Measurements from ENCODE around the gene AFF3. TPM values are rescaled to one million over a fixed set of nuclear protein-coding genes. Genes with fewer than 3 reads are reported as not detected.

The AFF3 gene
- total RNA-seq, 2 donors from 2014 or later: 4.7 to 10.6 TPM

DNA sequence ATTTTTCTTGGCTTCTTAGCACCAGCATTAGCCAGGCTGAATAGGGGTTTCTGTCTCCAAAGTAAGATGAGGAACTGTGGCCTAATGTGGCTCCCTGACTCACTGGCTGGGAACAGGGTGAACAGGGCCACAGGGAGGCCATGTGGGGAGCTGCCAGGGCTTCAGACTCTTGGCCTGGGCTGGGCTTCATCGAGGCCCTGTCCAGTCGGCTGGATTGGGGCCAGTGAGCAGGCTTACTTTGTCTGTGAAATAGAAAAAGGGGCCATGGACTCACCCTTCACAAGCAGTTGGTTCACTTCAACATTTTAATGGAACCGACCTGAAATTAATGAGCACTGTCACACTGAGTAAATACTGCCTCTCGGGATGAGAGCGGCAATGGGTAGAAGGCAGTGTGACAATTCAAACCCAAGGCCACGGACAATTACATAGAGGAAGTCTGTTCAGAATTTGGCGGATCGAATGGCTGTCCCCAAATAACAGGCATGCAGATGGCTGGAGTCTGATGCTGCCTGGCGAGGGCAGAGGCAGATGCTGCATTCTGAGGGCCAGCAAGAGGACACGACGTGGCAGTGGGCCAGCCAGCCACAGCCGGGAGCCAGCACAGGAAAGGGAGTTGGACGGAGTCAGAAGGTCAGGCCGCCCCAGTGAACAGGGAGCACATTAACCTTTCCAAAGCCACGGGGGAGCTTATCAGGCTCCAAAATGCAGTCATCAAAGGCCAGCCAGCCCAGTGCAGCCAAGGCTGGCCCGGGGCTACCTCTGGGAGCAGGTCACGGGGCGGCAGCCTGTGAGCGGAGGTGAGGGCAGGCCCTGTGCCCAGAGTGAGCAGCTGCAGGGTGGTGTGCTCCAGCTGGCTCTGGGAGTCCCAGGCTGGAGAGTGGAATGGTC, 506.0 kb downstream of the AFF3 start:
- ATAC-seq (peak; percentile 14), DNase-seq (peak; percentile 33 to 41)
- intact Hi-C loops (cut with DNase I, micrococcal nuclease): no loop called here

DNA sequence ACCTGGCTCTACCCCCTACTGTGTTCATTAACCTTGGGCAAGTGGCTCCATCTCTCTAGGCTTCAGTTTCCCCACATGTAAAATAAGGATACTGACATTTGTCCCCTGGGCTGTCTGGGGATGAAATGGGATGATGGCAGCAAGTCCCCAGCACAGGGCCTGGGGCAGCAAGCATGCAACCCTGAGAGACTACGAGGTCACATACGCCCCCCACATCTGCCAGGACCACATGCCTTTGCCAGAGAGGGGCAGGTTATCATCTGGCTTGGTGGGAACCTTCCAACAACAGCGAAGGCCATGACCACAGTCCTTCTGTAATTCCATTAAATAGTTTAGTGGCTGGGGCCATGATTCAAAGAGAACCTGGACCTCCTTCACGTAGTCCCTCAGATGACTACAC, 506.7 kb downstream of the AFF3 start:
- ATAC-seq: no peak

DNA sequence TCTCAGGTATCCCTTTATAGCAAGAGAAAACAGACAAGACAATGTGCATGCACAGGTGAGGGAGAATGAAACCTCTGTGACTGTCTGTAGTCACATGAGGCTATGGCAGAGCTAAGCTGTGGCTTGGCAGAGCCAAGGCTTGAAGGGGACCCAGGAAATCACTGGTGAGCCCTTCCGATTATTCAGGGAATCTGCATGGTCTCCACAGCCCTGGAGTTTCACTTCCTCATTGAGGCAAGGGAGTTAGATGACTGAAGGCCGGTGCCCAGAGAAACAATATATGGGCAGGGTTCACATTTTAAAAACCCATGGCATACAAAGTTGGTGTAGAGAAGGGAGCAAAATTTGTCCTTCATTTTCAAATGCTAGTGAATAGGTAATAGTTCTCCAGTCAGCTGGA, 508.2 kb downstream of the AFF3 start:
- intact Hi-C loops (cut with DNase I, micrococcal nuclease): no loop called here
- no peak for ATAC-seq

More for the DNA sequence above, 506.7 kb downstream of the AFF3 start:
- intact Hi-C loops (cut with DNase I, micrococcal nuclease): no loop called here
- DNase-seq: no peak

DNA sequence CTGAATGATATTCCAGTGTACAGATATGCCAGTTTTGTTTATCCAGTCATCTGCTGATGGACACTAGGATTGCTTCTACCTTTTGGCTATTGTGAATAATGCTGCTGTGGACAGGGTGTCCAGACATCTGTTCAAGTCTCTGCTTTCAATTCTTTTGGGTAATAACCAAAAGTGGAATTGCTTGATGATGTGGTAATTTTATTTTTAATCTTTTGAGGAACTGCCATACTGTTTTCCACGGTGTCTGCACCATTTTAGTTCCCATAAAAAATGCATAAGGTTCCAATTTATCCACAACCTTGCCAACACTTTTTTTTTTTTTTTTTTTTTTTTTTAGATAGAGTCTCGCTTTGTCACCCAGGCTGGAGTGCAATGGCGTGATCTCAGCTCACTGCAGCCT, 510.7 kb downstream of the AFF3 start:
- DNase-seq: no peak
- ATAC-seq: no peak
- intact Hi-C loops (cut with DNase I, micrococcal nuclease): no loop called here

More for the DNA sequence above, 508.2 kb downstream of the AFF3 start:
- no peak for DNase-seq

DNA sequence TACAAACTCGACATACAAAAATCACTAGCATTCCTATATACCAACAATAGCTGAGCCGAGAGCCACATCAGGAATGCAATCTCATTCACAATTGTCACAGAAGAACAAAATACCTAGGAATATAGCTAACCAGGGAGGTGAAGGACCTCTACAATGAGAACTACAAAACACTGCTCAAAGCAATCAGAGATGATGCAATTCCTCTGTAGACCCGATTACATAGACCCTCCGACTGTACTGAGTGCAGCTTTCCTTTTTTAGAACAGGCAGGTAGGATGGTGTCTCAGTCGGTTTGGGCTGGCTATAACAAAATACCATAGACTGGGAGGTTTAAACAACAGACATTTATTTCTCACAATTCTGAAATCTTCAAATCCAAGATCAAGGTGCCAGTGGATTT, 513.1 kb downstream of the AFF3 start:
- intact Hi-C loops (cut with DNase I, micrococcal nuclease): no loop called here
- no peak for DNase-seq
- ATAC-seq: no peak

DNA sequence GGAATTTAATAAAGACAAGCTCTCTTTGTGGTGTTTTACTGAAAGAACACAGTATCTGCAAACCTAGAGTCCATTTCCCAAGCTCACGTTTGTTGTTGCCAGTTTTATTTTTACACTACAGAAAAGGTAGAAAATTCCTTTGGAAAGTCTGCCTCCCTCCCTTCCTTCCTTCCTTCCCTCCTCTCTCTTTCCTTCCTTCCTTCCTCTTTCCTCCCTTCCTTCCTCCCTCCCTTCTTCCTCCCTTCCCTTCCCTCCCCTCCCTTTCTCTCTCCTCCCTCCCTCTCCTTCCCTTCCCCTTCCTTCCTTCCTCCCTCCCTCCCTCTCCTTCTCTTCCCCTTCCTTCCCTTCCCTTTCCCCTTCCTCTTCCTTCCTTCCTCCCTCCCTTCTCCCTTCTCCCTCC, 516.2 kb downstream of the AFF3 start:
- intact Hi-C loops (cut with DNase I, micrococcal nuclease): no loop called here
- ATAC-seq: no peak
- DNase-seq: no peak

DNA sequence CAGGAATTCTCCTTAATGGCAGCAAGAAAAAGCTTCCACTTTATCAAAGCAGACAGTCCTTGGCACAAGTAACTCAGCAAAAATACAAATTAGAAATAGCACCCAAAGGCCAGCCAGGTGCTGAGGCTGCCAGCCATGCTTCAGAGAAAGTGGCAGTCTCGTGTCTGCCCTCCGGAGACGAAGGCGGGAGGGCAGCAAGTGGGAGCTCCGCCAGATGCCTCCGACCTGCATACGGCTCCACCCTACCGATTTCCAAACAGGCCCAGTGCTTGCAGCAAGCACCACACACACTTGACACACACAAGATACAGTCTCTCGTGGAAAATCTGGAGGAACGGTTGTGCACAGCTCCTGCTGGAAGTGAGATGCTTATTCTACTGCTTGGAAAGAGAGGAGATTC, 517.7 kb downstream of the AFF3 start:
- ATAC-seq (no peak), DNase-seq (no peak)
- intact Hi-C loops (cut with DNase I, micrococcal nuclease): no loop called here

DNA sequence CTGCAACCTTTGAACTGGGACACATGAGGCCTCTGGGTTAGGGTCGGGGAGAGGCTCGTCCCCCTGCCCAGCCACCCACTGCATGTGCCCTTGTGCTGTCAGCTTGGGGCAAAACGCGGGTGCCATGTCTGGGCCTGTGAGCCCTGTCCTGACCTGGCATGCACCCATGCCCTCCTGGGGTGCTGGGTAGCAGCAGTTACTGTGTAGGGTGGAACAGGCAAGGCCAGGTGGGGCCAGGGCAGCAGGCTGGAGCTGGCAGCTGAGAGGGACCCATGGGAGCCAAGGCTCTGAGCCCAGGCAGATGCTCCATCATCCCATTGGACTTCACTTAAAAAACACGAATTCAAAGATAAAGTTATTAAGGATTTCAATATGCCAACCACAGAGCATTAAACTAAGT, 518.8 kb downstream of the AFF3 start:
- ATAC-seq (no peak), DNase-seq (no peak)
- intact Hi-C loops (cut with DNase I, micrococcal nuclease): no loop called here

DNA sequence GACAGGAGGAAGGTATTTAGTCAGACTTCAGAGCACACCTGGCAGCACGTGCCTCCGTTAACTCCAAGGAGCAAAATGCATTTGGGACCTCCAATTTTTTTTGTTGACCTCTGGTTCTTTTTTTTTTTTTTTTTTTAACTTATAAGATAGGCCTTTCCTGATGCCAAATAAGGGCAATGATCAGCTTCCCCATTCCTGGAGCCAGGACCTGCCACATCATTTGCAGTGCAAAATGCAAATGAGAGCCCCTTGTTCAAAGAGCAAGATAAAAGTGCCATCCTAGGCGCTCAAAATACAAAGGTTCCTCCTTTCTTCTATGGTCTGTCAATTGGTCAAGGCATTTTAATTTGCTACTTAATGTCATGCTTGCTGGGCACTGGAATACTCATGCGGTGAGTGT, 519.4 kb downstream of the AFF3 start:
- intact Hi-C loops (cut with DNase I, micrococcal nuclease): no loop called here
- DNase-seq (no peak), ATAC-seq (no peak)

DNA sequence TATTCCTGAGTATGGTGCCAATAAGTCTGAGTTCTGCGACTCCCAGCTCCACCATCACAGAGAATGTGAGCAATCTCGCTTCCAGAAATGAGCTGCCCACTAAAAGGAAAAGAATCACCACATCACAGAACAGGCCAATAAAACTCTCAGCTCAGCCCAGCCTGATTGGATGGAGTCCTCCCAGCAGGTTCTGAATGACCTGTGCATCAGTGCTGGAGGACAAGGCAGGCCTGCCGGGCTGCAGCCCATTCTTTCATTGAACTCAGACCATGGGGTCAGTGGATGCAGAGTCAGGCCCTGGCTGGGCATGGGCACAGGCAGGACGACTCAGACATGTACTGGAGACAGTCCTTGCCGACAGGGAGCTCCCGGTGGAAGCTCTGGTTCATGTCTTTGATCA, 519.9 kb downstream of the AFF3 start:
- intact Hi-C loops (cut with DNase I, micrococcal nuclease): no loop called here
- DNase-seq (no peak), ATAC-seq (peak; percentile 68)

DNA sequence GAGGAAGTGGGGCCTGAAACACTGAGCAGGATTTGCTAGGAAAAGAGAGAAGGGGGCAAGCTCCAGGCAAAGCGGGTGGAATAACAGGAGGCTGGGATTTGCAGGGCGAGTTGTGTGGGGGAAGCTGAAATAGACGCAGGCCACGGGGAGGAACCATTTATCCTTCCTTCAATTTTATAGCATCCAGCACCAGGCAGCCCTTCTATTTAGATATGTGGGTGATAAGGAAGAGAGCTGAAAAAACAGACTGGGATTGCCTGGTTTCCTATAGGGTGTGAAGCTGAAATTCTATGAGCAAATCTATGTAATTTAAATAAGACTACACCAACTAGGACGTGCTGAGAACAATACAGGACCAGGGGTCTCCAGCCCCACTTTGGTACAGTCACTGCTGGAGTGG, 520.6 kb downstream of the AFF3 start:
- ATAC-seq (peak; percentile 76), DNase-seq (no peak)
- intact Hi-C loops (cut with DNase I, micrococcal nuclease): no loop called here

DNA sequence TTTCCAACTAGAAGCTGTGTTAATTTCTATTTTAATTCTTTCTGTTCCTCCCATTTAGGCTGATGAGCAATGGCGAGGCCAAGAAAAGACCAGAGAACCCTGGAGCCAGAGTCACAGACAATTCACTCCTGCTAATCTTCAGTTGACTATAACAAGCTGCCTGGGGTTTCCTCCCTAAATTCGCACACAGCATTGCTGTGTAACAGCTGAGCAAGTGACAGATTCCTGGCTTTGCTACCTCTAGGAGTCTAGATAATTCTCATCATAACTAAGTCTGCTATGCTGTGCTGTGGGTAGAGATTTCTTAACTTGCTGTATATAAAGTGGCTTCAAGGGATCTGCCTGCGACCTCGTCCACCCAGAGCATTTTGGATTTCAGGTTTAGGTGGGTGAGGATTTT, 521.3 kb downstream of the AFF3 start:
- ATAC-seq (no peak), DNase-seq (no peak)
- intact Hi-C loops (cut with DNase I, micrococcal nuclease): no loop called here

DNA sequence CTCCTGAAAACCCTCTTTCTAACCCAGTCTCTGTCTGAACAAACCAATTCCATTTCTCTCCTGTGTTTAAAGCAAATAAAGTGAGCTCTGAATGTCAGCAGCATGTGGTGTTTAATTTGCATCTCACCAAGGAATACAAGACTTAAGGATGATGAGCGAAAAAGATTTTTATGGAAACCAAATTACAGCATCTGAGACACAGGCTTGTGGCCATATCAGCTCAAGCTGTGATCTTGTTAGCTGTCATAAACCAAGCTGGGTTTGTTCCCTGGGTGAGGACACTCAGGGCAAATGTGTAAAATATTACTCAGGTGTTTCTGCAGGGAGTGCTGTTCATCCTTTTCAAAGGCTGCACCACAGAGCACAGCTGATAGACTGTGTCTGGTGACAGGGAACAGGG, 523.2 kb downstream of the AFF3 start:
- no peak for DNase-seq
- intact Hi-C loops (cut with DNase I, micrococcal nuclease): no loop called here
- no peak for ATAC-seq

DNA sequence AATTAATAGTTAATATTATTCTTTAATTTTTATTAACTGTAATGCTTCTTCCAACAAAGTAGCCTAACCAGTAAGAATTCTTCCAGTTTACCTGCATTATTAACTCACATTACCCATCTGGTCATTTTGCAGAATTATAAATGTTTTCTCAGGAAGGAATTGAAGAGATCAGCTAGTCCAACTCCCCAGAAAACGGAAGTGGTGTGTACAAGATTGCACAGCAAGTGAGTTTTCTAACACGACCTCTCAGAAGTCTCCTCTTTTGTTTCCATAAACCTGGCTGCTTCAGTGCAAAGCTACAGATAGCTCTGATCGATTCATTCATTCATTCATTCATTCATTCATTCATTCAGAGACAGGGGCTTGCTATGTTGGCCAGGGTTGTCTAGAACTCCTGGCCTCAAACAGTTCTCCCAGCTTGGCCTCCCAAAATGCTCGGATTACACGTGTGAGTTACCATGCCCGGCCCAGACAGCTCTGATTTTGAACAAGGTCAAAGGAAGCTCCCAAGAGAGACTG, 523.8 kb downstream of the AFF3 start:
- no peak for ATAC-seq
- no peak for DNase-seq
- intact Hi-C loops (cut with DNase I, micrococcal nuclease): no loop called here

DNA sequence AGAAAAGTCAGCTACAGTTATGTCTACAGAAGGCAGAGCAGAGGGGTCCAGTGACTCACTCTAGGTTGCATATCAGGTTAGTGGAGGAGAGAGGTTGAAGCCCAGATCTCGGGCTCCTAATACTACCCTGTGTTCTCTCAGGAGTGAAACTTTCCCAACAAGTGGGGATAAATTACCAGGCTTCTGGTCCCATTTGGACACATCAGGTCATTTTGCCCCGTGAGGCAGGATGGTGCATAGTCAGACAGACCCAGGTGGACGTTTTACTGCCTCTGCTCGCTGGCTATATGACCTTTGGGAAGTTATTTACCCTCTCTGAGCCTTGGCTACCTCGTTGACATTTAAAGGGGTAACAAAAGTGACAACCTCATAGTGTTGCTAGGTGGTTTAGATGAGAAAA, 524.6 kb downstream of the AFF3 start:
- DNase-seq (no peak), ATAC-seq (no peak)
- intact Hi-C loops (cut with DNase I, micrococcal nuclease): no loop called here

DNA sequence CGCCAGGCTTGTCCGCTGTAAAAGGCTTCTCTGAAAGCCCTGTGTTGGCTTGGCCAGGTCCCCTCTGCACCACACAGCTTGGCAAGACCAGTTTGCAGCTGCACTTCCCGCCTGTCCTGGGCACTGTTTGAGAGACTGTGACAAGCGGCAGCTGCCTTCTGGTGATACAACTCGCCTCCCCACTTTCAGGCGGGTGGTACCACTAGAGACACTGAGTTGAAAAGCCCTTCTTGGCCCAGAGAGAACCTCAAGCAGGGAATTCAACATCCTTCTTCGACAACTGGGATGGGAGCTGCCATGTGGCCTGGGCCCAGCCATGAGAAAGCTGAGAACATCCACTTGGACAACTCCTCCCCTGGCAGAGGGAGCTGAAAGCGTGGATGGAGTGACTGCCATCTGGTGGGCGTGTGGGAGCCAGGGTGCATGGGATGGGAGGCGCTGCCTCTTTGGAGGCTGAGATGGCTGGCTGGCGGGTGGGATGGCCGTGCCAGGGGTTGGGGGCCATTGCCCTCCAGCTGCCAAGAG, 527.1 kb downstream of the AFF3 start:
- ATAC-seq (no peak), DNase-seq (no peak)
- intact Hi-C loops (cut with DNase I, micrococcal nuclease): no loop called here

DNA sequence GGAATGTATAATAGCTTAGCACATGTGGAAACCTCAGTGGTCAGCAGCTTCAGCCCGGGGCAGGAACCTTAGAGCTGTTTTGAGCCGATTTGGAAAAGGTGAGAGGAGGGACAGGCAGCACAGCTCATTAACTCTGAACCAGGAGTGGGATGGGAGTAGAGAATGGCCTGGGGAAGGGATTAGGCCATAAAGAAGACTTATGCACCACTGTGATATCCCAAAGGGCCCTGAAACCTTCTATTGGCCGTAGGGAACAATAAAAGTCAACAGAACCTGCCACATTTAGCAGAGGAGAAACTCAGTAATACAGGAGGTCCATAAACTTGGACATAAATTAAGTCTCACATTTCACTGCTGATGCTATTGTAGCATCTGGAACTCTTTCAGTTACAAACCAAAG, 528.4 kb downstream of the AFF3 start:
- DNase-seq (no peak), ATAC-seq (no peak)
- intact Hi-C loops (cut with DNase I, micrococcal nuclease): no loop called here

DNA sequence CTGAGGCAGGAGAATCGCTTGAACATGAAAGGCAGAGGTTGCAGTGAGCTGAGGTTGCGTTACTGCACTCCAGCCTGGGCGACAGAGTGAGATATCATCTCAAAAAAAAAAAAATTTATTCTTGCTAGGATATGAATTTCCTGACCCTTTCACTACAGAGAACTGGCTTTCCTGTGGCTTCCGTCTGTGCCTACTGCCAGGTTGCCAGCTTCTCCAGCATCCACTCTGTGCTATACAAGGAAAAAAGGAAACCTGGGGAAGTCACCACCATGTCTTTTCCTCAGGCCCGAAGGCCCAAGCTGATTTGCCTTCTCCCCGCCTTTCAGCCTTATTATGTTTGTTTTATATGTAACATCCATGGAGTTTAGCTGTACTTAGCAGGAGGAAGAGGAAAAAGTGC, 530.6 kb downstream of the AFF3 start:
- DNase-seq: no peak
- no peak for ATAC-seq

DNA sequence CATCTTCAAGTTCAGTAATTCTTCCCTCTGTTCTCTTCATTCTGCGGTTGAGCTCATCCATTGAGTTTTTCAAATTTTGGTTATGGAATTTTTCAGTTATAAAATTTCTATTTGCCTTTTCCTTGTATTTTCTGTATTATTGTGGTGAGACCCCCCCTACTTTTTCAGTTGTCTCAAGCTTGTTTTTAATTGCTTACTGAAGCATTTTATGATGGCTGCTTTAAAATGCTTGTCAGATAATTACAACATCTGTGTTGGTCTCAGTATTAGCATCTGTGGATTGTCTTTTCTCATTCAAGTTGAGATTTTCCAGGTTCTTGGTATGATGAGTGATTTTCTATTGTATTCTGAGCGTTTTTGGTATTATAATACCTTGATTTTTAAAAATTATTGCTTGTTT, 531.4 kb downstream of the AFF3 start:
- intact Hi-C loops (cut with DNase I, micrococcal nuclease): no loop called here
- no peak for DNase-seq
- ATAC-seq: no peak

More for the DNA sequence above, 530.6 kb downstream of the AFF3 start:
- intact Hi-C loops (cut with DNase I, micrococcal nuclease): no loop called here

DNA sequence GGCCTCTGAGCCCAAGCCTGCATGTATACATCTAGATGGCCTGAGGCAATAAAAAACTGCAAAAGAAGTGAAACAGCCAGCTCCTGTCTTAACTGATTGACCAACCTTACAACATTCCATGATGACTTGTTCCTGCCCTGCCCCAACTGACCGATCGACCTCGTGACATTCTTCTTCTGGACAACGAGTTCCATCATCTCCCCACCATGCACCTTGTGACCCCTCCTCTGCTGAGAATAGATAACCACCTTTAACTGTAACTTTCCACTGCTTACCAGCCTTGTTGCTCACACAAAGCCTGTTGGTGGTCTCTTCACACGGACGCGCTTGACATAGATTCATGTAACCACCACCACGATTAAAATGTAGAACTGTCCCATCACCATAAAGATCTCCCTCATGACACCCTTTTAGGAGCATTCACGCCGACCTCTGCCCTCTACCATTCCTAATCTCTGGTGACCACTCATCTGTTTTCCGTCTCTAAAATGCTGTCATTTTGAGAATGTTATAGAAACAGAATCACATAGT, 532.5 kb downstream of the AFF3 start:
- intact Hi-C loops (cut with DNase I, micrococcal nuclease): no loop called here
- DNase-seq (no peak), ATAC-seq (no peak)

Measured in left colon (tissue), 2 donors.